A673 (cell line): Measurements from ENCODE around the gene KRTAP4-1.

Experiments
- EZH2 ChIP-seq: fragments of 200-600 bp; sonication (generic); IDR thresholded peaks from 2 replicates; pipeline ENCODE4 v1.6.1; 2017; ENCODE audit warnings: borderline replicate concordance, low read depth, mild to moderate bottlenecking, mixed read lengths, antibody characterized with exemption, low read length; ENCODE audit not compliant: poor library complexity, severe bottlenecking
- TF ChIP-seq, protein P1 (sequence below): fragments of 300-800, 200-600 bp; sonication (generic); conservative IDR thresholded peaks from 2 replicates; pipeline ENCODE4 v1.5.1; 2017; ENCODE audit warnings: low read depth, mild to moderate bottlenecking, antibody characterized with exemption, low read length, moderate library complexity, mixed read lengths

DNA sequence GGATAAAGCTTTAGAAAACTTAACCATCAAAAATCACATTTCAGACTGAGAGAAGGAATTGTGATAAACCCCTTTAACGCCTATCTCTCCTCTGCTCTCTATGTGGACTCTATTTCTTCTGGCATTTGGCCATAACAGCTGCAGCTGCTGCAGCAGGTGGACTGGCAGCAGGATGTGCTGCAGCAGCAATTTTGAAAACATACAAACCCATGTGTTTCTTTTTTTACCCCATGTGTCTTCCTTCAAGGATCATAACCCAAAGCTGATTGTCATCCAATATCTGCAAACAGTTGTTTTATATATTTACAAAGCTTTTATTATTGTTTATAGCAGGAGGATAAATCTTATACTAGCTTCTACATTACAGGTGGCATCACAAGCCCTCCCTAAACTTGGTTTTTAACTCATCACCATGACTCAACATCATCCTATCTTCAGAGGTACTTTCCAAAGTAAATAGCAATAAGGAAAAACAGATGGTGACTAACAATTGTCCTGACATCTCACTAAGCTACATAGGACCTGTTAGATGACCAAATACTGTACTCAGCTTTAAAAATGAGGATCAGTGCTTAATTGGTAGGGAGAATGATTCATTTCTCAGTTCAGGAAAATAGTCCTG lies 27.2 kb upstream of the KRTAP4-1 start:
- no peak for TF ChIP-seq EZH2
- TF ChIP-seq, protein P1, sequence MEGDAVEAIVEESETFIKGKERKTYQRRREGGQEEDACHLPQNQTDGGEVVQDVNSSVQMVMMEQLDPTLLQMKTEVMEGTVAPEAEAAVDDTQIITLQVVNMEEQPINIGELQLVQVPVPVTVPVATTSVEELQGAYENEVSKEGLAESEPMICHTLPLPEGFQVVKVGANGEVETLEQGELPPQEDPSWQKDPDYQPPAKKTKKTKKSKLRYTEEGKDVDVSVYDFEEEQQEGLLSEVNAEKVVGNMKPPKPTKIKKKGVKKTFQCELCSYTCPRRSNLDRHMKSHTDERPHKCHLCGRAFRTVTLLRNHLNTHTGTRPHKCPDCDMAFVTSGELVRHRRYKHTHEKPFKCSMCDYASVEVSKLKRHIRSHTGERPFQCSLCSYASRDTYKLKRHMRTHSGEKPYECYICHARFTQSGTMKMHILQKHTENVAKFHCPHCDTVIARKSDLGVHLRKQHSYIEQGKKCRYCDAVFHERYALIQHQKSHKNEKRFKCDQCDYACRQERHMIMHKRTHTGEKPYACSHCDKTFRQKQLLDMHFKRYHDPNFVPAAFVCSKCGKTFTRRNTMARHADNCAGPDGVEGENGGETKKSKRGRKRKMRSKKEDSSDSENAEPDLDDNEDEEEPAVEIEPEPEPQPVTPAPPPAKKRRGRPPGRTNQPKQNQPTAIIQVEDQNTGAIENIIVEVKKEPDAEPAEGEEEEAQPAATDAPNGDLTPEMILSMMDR, result no peak
